Thyroid gland (tissue), 4 donors: Measurements from ENCODE around the gene ATRN. TPM values are rescaled to one million over a fixed set of nuclear protein-coding genes. Genes with fewer than 3 reads are reported as not detected.

Source experiments
- DNase-seq, 2 donors: peaks; one replicate each; pipeline ENCODE4 v3.0.0-alpha.2; 2019
- H3K27ac ChIP-seq, 3 donors: fragments of 200-600 bp; sonication (generic); 1 replicate in 2 of 3; 2 replicates in 1 of 3; pipeline ENCODE4 v1.5.1; 2016 to 2019; ENCODE audit warnings: mild to moderate bottlenecking in 1 of 3, moderate library complexity in 1 of 3
- H3K27me3 ChIP-seq: fragments of 200-600 bp; sonication (generic); one replicate; pipeline ENCODE4 v1.5.1; 2019
- H3K36me3 ChIP-seq, 2 donors: fragments of 200-600 bp; sonication (generic); one replicate each; pipeline ENCODE4 v1.5.1; 2016 to 2019
- H3K4me1 ChIP-seq, 2 donors: fragments of 200-600 bp; sonication (generic); one replicate each; pipeline ENCODE4 v1.5.1; 2017 to 2019
- H3K4me3 ChIP-seq, 3 donors: fragments of 200-600 bp; sonication (generic); replicated peaks in 1 of 3; 1 replicate in 2 of 3; 2 replicates in 1 of 3; pipeline ENCODE4 v1.5.1; 2016; ENCODE audit warnings: mild to moderate bottlenecking in 1 of 3
- H3K9me3 ChIP-seq: fragments of 200-600 bp; sonication (generic); one replicate; pipeline ENCODE4 v1.5.1; 2017
- CTCF ChIP-seq, 6 experiments: fragments of 200-600 bp in 3 of 6; fragments of 450-650 bp in 3 of 6; sonication (generic) in 3 of 6; IDR thresholded peaks; one replicate each; pipeline ENCODE4 v1.5.1; 2016 to 2019; ENCODE audit warnings: antibody characterized with exemption in 6 of 6, mild to moderate bottlenecking in 2 of 6, inconsistent platforms in 1 of 6, moderate library complexity in 1 of 6
- POLR2A ChIP-seq, 2 donors: fragments of 450-650 bp; IDR thresholded peaks; one replicate each; pipeline ENCODE4 v1.6.1; 2017; ENCODE audit warnings: antibody characterized with exemption in 2 of 2, mild to moderate bottlenecking in 2 of 2, moderate library complexity in 1 of 2
- WGBS, 2 donors: methylation state at CpG; one replicate each; pipeline ENCODE4 v1.1.5; 2017; 5-methylcytosine and 5-hydroxymethylcytosine counted together
- intact Hi-C: fragments of 100-400 bp; cut with DNase I; formaldehyde crosslinking; loops from one replicate; pipeline ENCODE4 v1.15.1; 2023
- total RNA-seq, 4 donors: library from RNA; depleted of rRNA; stranded (reverse); fragments of >200 nt; gene quantifications; one replicate each; pipeline ENCODE4 v1.2.3, GENCODE V29; 2016

The ATRN gene
- total RNA-seq, 4 donors from 2014 or later, result 43.0 to 81.8 (median 61.4) TPM

- Histone ChIP-seq H3K4me3 (no peak overlapping the region), H3K36me3 (no peaks in the 10 kb centered on the region), H3K4me1 (peaks cover 0 to 7% of the 10 kb centered on the region in 2 donors), H3K27me3 (no peaks in the 10 kb centered on the region), H3K27ac (no peak overlapping the region), H3K9me3 (no peaks in the 10 kb centered on the region)
- DNase-seq, result no peak
- TF ChIP-seq CTCF (IDR thresholded peaks at IDR 0.05) (no peak), POLR2A (IDR thresholded peaks at IDR 0.05) (no peak)
- intact Hi-C loops, result loop anchor here (5.0 kb wide), 1 partner anchor 68 kb away; no protein-coding TSS in a partner anchor
- 83 to 88% methylated on average over 2 of the region's 2 CpGs for WGBS, 2 donors
These were observed 159.1 kb downstream of the ATRN start for GRCh38 chr20:3629893-3630292.

GRCh38 chr20:3630429-3630828, 159.6 kb downstream of the ATRN start:
- H3K27ac ChIP-seq, result no peak overlapping the region
- H3K4me1 ChIP-seq, result peaks cover 0 to 7% of the 10 kb centered on the region in 2 donors
- TF ChIP-seq CTCF (IDR thresholded peaks at IDR 0.05), result no peak
- no peak for TF ChIP-seq POLR2A (IDR thresholded peaks at IDR 0.05)
- 90 to 94% methylated on average over 8 of the region's 8 CpGs for WGBS, 2 donors
- no peaks in the 10 kb centered on the region for H3K9me3 ChIP-seq
- no peak overlapping the region for H3K4me3 ChIP-seq
- no peaks in the 10 kb centered on the region for H3K36me3 ChIP-seq
- H3K27me3 ChIP-seq, result no peaks in the 10 kb centered on the region
- no peak for DNase-seq
- intact Hi-C loops, result loop anchor here (5.0 kb wide), 1 partner anchor 68 kb away; no protein-coding TSS in a partner anchor

DNA sequence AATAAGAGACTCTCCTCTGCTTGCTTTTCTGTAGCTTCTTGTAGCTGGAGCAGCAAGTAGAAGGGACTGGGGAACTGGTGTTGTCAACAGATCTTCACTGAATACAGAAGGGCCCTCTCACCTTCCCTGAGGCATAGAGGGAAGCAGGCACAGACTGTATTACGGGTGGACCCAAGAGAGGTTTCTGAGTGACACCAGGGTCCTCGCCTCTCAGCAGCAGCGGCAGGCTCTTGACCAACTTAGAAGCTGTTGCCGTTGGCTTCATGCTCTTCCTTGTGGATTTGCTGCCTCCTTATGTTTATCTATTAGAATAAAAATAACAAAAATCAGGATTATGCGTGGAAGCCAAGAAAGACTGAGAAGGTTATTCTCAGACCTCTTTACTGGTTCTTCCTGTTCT, 160.7 kb downstream of the ATRN start:
- Histone ChIP-seq H3K9me3 (no peaks in the 10 kb centered on the region), H3K4me3 (no peak overlapping the region), H3K27ac (no peak overlapping the region), H3K4me1 (peaks cover 0 to 7% of the 10 kb centered on the region in 2 donors), H3K27me3 (no peaks in the 10 kb centered on the region), H3K36me3 (no peaks in the 10 kb centered on the region)
- TF ChIP-seq CTCF (IDR thresholded peaks at IDR 0.05) (no peak), POLR2A (IDR thresholded peaks at IDR 0.05) (no peak)
- DNase-seq, result peak; percentile 51 to 59
- intact Hi-C loops, result loop anchor here (5.0 kb wide), 1 partner anchor 69 kb away; no protein-coding TSS in a partner anchor
- 47 to 63% methylated on average over 5 of the region's 5 CpGs for WGBS, 2 donors

- Histone ChIP-seq H3K4me3 (no peak overlapping the region), H3K9me3 (no peaks in the 10 kb centered on the region), H3K27ac (no peak overlapping the region), H3K27me3 (no peaks in the 10 kb centered on the region), H3K36me3 (no peaks in the 10 kb centered on the region), H3K4me1 (peaks cover 0 to 7% of the 10 kb centered on the region in 2 donors)
- TF ChIP-seq POLR2A (IDR thresholded peaks at IDR 0.05), result no peak
- peak in 4 of 6 experiments; percentile 25 to 48 (median 36) for TF ChIP-seq CTCF (IDR thresholded peaks at IDR 0.05)
- WGBS, 2 donors, result 83 to 87% methylated on average over 7 of the region's 7 CpGs
- intact Hi-C loops, result loop anchor here (5.0 kb wide), 1 partner anchor 70 kb away; no protein-coding TSS in a partner anchor
- DNase-seq, result no peak
These were observed 161.6 kb downstream of the ATRN start for GRCh38 chr20:3632311-3633004.

- H3K4me1 ChIP-seq, result peaks cover 0 to 7% of the 10 kb centered on the region in 2 donors
- WGBS, 2 donors, result 62 to 68% methylated on average over 6 of the region's 6 CpGs
- no peak overlapping the region for H3K4me3 ChIP-seq
- TF ChIP-seq CTCF (IDR thresholded peaks at IDR 0.05) (no peak), POLR2A (IDR thresholded peaks at IDR 0.05) (no peak)
- intact Hi-C loops, result loop anchor here (5.0 kb wide), 1 partner anchor 72 kb away; no protein-coding TSS in a partner anchor
- H3K27ac ChIP-seq, result no peak overlapping the region
- H3K36me3 ChIP-seq, result no peaks in the 10 kb centered on the region
- no peaks in the 10 kb centered on the region for H3K27me3 ChIP-seq
- no peak for DNase-seq
- H3K9me3 ChIP-seq, result no peaks in the 10 kb centered on the region
These were observed 163.2 kb downstream of the ATRN start for GRCh38 chr20:3633913-3634478.
